OCI-LY7 (cell line): ENCODE results near the gene FAM193B.

Experiments
- EZH2phosphoT487 ChIP-seq: fragments of 200-600 bp; sonication (generic); IDR thresholded peaks from 2 replicates; pipeline ENCODE4 v1.6.1; 2018; ENCODE audit warnings: low read depth, borderline replicate concordance, mild to moderate bottlenecking, mixed run types, antibody characterized with exemption, low read length, moderate library complexity, mixed read lengths
- TF ChIP-seq, protein P1 (sequence below): fragments of 200-600 bp; sonication (generic); conservative IDR thresholded peaks from 2 replicates; pipeline ENCODE4 v1.5.1; 2014; ENCODE audit warnings: mild to moderate bottlenecking, antibody characterized with exemption, low read length, moderate library complexity, mixed read lengths

DNA sequence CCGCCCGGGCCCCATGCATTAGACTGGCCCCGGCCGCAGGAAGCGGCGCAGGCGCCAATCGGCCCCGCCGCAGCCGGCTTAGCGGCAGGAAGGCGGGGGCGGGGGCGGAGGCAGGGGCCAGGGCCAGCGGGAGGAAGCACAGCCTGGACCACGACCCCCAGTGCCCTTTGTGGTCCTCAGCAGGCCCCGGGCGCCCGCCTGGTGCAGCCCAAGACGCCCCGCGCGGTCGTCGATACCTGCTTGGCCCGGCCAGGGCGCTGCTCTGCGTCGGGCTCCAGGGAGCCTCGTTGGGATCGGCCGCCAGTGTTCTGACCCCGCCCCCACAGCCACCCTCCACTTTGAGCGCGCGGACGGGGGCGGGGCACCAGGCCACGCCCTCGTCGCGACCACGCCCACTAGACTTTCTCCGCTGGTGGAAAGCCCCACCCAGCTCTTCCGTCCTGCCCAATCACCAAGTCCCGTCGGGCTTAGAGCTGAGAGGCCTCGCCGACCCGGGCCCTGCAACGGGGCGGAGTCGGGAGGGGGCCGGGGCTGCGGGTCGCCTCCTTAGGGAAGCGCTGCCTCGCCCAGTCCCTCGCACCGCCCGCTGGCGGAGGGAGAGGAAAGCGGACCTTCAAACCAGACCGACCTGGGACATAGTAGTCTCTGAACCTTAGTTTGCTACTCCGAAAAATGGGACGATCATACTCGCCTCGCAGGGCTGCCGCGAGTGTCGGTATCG lies 56.9 kb downstream of the FAM193B start, which contains the start of gene PDLIM7:
- TF ChIP-seq EZH2phosphoT487: no peak
- TF ChIP-seq, protein P1, sequence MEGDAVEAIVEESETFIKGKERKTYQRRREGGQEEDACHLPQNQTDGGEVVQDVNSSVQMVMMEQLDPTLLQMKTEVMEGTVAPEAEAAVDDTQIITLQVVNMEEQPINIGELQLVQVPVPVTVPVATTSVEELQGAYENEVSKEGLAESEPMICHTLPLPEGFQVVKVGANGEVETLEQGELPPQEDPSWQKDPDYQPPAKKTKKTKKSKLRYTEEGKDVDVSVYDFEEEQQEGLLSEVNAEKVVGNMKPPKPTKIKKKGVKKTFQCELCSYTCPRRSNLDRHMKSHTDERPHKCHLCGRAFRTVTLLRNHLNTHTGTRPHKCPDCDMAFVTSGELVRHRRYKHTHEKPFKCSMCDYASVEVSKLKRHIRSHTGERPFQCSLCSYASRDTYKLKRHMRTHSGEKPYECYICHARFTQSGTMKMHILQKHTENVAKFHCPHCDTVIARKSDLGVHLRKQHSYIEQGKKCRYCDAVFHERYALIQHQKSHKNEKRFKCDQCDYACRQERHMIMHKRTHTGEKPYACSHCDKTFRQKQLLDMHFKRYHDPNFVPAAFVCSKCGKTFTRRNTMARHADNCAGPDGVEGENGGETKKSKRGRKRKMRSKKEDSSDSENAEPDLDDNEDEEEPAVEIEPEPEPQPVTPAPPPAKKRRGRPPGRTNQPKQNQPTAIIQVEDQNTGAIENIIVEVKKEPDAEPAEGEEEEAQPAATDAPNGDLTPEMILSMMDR: no peak
